ENCODE data around the gene MAN1B1. TPM values are rescaled to one million over a fixed set of nuclear protein-coding genes. Genes with fewer than 3 reads are reported as not detected.

Gene MAN1B1
- total and polyA plus RNA-seq, 2 of the 4 experiments (the other 2 are of a cell fraction) = 28.7 to 55.1 TPM

DNA sequence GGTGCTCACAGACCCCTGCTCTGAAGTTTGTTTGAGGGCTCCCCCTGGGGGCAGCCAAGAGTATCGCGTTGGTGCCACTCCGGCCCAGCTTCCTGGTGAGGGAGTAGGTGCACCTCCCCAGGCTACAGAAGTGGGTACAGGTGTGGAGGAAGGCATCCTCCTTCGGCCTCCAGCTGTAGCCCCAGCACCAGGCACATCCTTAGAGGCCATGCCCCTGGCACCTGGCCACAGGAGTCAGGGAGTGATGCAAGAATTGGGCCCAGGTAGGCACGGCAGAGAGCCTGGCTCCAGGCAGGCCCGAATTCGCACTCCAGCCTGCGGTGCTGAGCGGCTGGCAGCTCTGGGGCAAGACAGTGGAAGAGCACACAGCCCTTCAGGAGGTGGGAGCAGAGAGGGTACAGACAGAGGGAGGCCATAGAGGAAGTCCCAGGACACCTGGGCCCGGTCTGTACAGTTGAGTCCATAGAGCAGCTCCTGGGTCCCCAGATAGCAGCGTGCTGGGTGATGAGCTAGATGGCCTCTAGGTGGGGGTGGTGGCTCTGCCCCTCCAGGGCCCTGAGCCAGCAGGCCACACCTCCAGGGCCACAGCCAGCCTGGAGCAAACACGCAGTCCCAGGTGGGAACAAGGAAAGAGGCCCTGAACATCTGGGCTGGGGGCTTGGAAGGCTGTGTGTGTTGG is 18.8 kb upstream of the MAN1B1 start:
- Histone ChIP-seq H4K8ac (ENCODE audit: low read depth in 2 of 2, low read length in 2 of 2) (no peak overlapping the region), H3K4me3 (ENCODE audit: insufficient read depth, low read depth, low read length) (no peak overlapping the region), H3K4me2 (ENCODE audit: low read depth, low read length) (no peak overlapping the region), H2BK15ac (ENCODE audit: low read depth, low read length) (no peak overlapping the region), H3K9ac (ENCODE audit: low read depth, low read length) (no peak overlapping the region), H3K23ac (ENCODE audit: low read depth, low read length) (no peak overlapping the region), H4K5ac (ENCODE audit: low read depth, low read length) (no peak overlapping the region), H3K4me1 (ENCODE audit: control insufficient read depth, insufficient read depth, low read length) (peaks cover 3% of the 10 kb centered on the region; the same call in 1 of the 2 replicates), H3K18ac (ENCODE audit: low read depth, low read length) (no peak overlapping the region), H3K56ac (ENCODE audit: extremely low read depth, insufficient read depth, low read length) (no peak overlapping the region), H2BK5ac (ENCODE audit: low read depth, low read length, poor library complexity, severe bottlenecking) (no peak overlapping the region), H3K79me1 (ENCODE audit: low read depth in 1 of 2, low read length in 2 of 2) (peaks cover 2 to 11% of the 10 kb centered on the region in 2 experiments), H3K27ac (ENCODE audit: insufficient read depth, low read length) (no peak overlapping the region), H3K4ac (ENCODE audit: low read depth, low read length) (no peak overlapping the region), H3K27me3 (ENCODE audit: control insufficient read depth, insufficient read depth, low read length) (no peaks in the 10 kb centered on the region; the same call in 1 of the 2 replicates), H4K91ac (ENCODE audit: insufficient read depth, low read depth, low read length) (no peak overlapping the region), H2AK9ac (replicated peaks; ENCODE audit: low read depth, low read length, poor library complexity) (no peak overlapping the region), H4K20me1 (ENCODE audit: insufficient read depth, low read length) (no peaks in the 10 kb centered on the region), H2AFZ (replicated peaks; ENCODE audit: low read length, poor library complexity) (no peak overlapping the region), H2BK20ac (ENCODE audit: low read depth, low read length) (no peak overlapping the region), H3K36me3 (ENCODE audit: control insufficient read depth, insufficient read depth, low read length) (no peaks in the 10 kb centered on the region), H2AK5ac (ENCODE audit: low read depth, low read length) (no peak overlapping the region), H2BK120ac (ENCODE audit: low read depth, low read length) (no peak overlapping the region), H3K9me3 (ENCODE audit: control insufficient read depth, insufficient read depth, low read length) (no peaks in the 10 kb centered on the region), H3K9me1 (ENCODE audit: insufficient read depth, low read length) (no peaks in the 10 kb centered on the region), H3K14ac (replicated peaks; ENCODE audit: low read depth, low read length) (no peak overlapping the region)
- POLR2A ChIA-PET (ENCODE audit: unreplicated experiment) = no interaction called here
- dilution Hi-C loops (cut with HindIII; ENCODE audit: low sequenced_read_pairs, unreplicated experiment) (no loop called here), in situ Hi-C loops (cut with MboI; ENCODE audit: low sequenced_read_pairs) (no loop called here), intact Hi-C loops (cut with micrococcal nuclease) (loop anchor here (1.0 kb wide), 1 partner anchor 22 kb away; the partner anchor contains the start of gene NPDC1)
- TF ChIP-seq RAD21 (IDR thresholded peaks at IDR 0.05; ENCODE audit: low read length) (peak; percentile 61), RCOR1 (IDR thresholded peaks at IDR 0.05; ENCODE audit: insufficient replicate concordance, low read length) (no peak), SMC3 (IDR thresholded peaks at IDR 0.05; ENCODE audit: low read depth, low read length) (peak; percentile 44; the same call in 1 of the 2 replicates), MAZ (IDR thresholded peaks at IDR 0.05; ENCODE audit: borderline replicate concordance, low read depth, low read length) (peak; percentile 31; the same call in 1 of the 2 replicates)
- TF ChIP-seq, protein P1, sequence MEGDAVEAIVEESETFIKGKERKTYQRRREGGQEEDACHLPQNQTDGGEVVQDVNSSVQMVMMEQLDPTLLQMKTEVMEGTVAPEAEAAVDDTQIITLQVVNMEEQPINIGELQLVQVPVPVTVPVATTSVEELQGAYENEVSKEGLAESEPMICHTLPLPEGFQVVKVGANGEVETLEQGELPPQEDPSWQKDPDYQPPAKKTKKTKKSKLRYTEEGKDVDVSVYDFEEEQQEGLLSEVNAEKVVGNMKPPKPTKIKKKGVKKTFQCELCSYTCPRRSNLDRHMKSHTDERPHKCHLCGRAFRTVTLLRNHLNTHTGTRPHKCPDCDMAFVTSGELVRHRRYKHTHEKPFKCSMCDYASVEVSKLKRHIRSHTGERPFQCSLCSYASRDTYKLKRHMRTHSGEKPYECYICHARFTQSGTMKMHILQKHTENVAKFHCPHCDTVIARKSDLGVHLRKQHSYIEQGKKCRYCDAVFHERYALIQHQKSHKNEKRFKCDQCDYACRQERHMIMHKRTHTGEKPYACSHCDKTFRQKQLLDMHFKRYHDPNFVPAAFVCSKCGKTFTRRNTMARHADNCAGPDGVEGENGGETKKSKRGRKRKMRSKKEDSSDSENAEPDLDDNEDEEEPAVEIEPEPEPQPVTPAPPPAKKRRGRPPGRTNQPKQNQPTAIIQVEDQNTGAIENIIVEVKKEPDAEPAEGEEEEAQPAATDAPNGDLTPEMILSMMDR (conservative IDR thresholded peaks at IDR 0.05; ENCODE audit: low read depth, low read length) = peak; percentile 72
- ATAC-seq (ENCODE audit: low read depth) (peak; percentile 60), DNase-seq (peak; percentile 70)
- no TSS peak for BruUV-seq (replicated peaks)
- CTCF ChIA-PET = interaction anchor here (0.6 to 1.6 kb wide), 3 partner anchors 12 to 21 kb away, joined by 3 to 5 read pairs (median 3); partner anchors contain the start of gene NPDC1
- 78% methylated on average over 3 of the region's 12 CpGs; no CpG with 5 or more reads in 1 of the 2 experiments for WGBS, 2 experiments (ENCODE audit: extremely low coverage in 2 of 2, insufficient read length in 1 of 2)
